ENCODE data around the gene SNCB. TPM values are rescaled to one million over a fixed set of nuclear protein-coding genes. Genes with fewer than 3 reads are reported as not detected.

The SNCB gene
- total RNA-seq, 1 donor, result not detected

GRCh38 chr5:176575066-176575465, 55.3 kb downstream of the SNCB start:
- H3K4me1 ChIP-seq (ENCODE audit: insufficient read depth, low read length), result no peaks in the 10 kb centered on the region
- no peak overlapping the region for H3K4me3 ChIP-seq (ENCODE audit: low read length)
- H3K27me3 ChIP-seq (ENCODE audit: insufficient read depth, low read length), result no peaks in the 10 kb centered on the region
- no peaks in the 10 kb centered on the region for H3K9me3 ChIP-seq (ENCODE audit: low read depth, low read length)

DNA sequence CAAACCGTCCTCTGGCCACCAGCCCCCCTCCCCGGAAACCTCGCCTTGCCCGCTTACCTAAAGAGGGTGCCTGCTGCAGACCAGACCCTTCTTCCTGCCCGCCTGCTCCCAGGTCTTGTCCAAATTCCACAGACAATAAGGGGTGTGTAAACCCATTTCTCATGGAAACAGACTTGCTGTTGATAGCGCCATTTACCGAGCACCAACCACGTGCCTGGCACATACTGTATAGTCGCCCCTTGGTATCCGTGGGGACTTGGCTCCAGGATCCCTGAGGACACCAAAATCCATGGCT, 56.1 kb downstream of the SNCB start:
- Histone ChIP-seq H3K4me3 (ENCODE audit: low read length) (no peak overlapping the region), H3K9me3 (ENCODE audit: low read depth, low read length) (no peaks in the 10 kb centered on the region), H3K4me1 (ENCODE audit: insufficient read depth, low read length) (no peaks in the 10 kb centered on the region), H3K27me3 (ENCODE audit: insufficient read depth, low read length) (no peaks in the 10 kb centered on the region)

- Histone ChIP-seq H3K9me3 (ENCODE audit: low read depth, low read length) (no peaks in the 10 kb centered on the region), H3K27me3 (ENCODE audit: insufficient read depth, low read length) (no peaks in the 10 kb centered on the region), H3K4me1 (ENCODE audit: insufficient read depth, low read length) (no peaks in the 10 kb centered on the region), H3K4me3 (ENCODE audit: low read length) (no peak overlapping the region)
Observed at GRCh38 chr5:176573564-176574296, 56.6 kb downstream of the SNCB start.

Other genes starting within 250 kb of the SNCB start
- 6.1 TPM for gene NOP16, start 241.9 kb downstream of the SNCB start, total RNA-seq
- 61.7 TPM for gene HIGD2A, start 241.8 kb downstream of the SNCB start, total RNA-seq
- gene CLTB, start 214.0 kb downstream of the SNCB start, total RNA-seq, result 55.3 TPM
- 30.1 TPM for gene FAF2, start 182.1 kb downstream of the SNCB start, total RNA-seq
- gene RNF44, start 93.1 kb downstream of the SNCB start, total RNA-seq, result 24.9 TPM
- gene CDHR2, start 81.2 kb downstream of the SNCB start, total RNA-seq, result 0.10 TPM
- 0.94 TPM for gene GPRIN1, start 20.4 kb downstream of the SNCB start, total RNA-seq
- 0.10 TPM for gene EIF4E1B, start 141 bp upstream of the SNCB start, total RNA-seq
- gene TSPAN17, start 16.9 kb upstream of the SNCB start, total RNA-seq, result 8.9 TPM
- not detected for gene UNC5A, start 180.0 kb upstream of the SNCB start, total RNA-seq

Data from mononuclear cell (primary cell).